GM18868 (cell line): ENCODE results near the gene ADAMTS12.

ENCODE experiments used
- ATAC-seq: cut with Tn5 transposase; IDR thresholded peaks from one replicate; pipeline ENCODE4 v1.9.1; 2021; ENCODE audit warnings: mild to moderate bottlenecking, moderate library complexity; ENCODE audit not compliant: unreplicated experiment

ADAMTS12 gene

GRCh38 chr5:33608344-33609041 lies 283.3 kb downstream of the ADAMTS12 start:
- no peak for ATAC-seq

- ATAC-seq, result no peak
These were observed 287.3 kb downstream of the ADAMTS12 start for GRCh38 chr5:33604503-33604902.

DNA sequence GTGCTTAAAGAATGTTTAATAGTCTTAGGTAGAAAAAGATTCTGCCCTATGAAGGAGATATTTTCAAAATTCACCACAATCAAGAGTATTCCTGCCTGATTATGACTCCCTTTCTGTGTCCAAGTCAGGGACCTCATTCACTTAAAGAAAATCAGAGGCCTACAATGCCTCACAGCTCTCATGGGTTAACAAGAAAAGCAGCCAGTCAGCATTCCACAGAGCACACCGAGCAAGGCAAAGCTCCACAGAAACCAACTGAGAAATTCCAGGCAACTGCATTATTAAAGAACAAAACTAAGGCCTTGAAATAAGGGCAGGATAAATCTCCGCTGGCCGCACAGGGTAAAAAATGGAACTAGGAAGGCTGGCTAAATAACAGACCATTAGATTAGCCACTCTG lies 289.9 kb downstream of the ADAMTS12 start:
- no peak for ATAC-seq

- no peak for ATAC-seq
These were observed 296.5 kb downstream of the ADAMTS12 start for GRCh38 chr5:33595303-33595702.

- no peak for ATAC-seq
These were observed 297.8 kb downstream of the ADAMTS12 start for GRCh38 chr5:33594006-33594405.

DNA sequence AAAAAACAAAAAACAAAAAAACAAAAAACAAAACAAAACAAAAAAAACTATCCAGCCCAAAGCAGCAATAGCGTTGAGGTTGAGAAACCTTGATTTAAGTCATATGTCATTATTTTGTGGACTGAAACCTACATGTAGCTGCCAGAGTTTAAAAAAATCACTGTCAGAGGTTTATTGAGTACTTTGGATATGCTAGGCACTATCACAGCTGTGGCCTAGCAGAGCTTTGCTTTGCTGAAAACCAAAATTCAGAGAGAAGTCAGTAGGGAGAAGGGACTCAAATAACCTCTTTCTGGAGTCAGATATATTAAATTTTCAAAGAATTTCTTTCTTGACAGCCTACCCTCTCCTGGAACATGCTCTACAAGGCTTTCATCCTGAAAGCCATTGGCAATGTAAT lies 299.5 kb downstream of the ADAMTS12 start:
- ATAC-seq, result no peak

DNA sequence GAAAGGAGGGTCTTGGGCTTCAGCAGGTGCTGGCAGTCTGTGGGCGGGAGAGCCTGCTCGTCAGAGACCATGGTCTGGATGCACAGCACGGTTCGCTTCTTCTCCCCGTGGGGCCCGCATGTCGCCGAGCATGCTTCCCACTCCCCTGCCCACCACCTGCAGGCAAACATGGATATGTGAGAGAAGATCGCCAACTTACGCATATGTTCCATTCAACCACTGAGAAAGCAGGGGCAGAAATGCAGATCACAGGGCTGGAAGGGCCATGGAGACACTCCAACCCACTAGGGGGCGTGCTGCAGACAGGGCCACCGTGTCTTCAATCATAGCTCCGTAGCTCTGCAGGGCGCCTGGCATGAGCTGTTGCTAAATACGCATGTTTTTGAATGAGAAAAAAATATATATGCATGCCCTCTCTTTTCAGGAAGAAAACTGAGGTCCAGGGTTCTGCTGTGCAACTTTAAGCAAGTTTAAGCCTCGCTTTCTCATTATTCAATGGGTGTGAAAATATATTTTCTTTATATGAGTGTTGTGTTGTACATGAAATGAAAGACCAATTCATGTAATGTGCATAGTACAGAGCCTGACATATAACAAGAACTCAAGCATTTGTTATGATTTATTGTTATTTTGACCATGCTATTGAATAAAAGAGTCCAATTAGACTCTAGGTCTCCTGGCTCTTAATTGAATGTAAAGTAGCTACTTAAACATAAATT lies 303.0 kb downstream of the ADAMTS12 start:
- peak; percentile 67 for ATAC-seq

DNA sequence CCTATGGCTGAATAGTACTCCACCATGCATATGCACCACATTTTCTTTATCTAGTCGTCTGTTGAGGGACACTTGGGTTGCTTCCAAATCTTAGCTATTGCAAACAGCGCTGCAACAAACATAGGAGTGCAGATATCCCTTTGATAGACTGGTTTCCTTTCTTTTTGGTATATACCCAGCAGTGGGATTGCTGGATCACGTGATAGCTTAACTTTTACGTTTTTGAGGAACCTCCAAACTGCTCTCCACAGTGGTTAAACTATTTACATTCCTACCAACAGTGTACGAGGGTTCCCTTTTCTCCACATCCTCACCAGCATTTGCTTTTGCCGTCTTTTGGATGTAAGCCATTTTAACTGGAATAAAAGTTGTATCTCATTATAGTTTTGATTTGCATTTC lies 308.5 kb downstream of the ADAMTS12 start:
- no peak for ATAC-seq

GRCh38 chr5:33582417-33582816 lies 309.4 kb downstream of the ADAMTS12 start:
- ATAC-seq, result no peak

GRCh38 chr5:33579789-33580188 lies 312.0 kb downstream of the ADAMTS12 start:
- ATAC-seq, result no peak

- ATAC-seq, result no peak
These were observed 312.6 kb downstream of the ADAMTS12 start for GRCh38 chr5:33579152-33579551.

DNA sequence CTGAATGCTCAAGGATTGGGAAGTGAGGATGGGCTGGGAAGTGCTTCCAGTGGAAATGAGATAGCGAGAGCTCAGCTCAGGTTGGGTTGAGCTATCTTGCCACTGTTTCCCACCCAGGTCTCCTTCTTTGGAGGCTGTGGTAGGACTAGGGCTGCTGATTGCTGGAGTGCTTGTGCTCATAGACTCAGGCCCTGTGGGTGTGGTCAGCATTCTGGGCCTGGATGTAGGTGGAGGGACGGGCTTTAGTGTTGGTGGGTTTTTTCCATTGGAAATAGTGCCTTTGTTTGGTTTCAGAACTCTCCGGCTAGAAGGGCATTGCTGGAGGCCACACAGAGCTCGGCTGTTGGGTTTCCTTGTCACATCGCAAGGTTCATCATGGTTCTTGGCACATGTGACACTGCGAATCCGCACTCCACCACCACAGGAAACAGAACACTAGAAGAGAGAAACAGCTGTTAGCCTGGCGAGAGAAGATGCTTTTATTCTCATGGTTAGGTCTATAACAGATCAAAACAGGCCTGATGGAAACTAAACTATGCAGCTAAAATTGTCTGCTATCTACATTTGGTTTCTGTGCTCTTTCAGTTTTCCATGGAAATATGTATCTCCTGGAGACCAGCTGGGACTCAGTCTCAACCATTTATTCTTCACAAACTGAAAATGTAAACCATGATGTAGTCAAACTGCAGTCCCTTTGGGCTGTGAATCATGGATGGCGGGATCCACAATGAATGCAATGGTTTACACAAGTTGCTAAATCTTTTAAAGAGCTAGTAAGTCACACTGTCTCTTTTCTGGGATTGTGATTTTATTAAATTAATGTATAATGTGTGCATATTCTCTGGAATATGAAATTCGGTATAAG lies 314.8 kb downstream of the ADAMTS12 start:
- ATAC-seq, result no peak

DNA sequence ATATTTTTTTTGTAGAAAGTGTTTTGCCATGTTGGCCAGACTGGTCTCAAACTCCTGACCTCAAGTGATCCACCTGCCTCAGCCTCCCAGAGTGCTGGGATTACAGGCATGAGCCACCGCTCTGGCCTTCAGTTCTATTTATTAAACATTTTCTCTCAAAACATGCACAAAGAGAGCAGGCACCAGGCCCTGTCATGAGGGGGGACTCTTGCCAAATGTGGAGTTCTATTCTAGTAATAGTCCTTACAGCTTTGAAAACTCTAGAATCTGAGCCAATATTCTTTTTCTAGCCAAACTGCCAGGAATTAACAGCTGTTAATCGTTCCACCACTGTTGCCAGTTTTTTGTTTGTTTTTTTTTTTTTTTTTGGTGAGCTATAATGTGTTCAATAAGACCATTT lies 326.5 kb downstream of the ADAMTS12 start:
- ATAC-seq, result no peak

- ATAC-seq, result no peak
These were observed 327.5 kb downstream of the ADAMTS12 start for GRCh38 chr5:33563983-33564908.

DNA sequence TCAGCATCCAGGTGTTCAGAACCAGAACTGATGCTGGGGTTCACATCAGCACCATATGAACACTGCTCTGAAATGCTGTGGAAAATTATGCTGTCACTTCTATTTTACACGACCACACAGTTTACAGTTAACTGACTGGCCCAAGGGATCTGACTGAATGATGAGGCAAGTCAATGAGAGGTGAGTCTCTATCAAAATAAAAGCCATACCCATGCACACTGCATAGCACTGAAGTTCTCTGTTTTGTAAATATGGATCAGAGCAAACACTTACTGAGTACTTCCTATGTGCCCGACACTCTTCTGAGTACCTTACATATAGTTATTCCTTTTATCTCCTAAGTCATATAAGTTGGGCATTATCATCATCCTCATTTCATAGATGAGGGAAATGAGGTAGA lies 328.3 kb downstream of the ADAMTS12 start:
- no peak for ATAC-seq

DNA sequence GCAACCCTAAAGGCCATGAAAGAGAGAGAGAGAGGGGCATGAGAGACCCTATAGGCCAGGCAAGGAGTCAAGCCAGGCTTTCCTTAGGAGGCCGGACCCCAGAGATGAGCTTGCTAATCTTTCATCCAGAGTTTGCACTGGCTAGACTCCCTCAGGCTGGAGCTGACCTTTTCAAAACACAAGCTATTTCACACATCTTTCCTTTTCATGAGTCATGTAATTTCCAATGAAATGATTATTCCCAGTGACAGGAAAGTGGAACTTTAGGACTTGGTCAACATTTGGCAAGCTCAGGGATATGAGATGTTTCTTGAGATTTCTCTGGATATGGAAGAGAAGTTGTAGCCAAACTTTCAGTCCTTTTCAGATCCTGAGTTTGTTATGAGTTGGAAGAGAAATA lies 333.3 kb downstream of the ADAMTS12 start:
- no peak for ATAC-seq

DNA sequence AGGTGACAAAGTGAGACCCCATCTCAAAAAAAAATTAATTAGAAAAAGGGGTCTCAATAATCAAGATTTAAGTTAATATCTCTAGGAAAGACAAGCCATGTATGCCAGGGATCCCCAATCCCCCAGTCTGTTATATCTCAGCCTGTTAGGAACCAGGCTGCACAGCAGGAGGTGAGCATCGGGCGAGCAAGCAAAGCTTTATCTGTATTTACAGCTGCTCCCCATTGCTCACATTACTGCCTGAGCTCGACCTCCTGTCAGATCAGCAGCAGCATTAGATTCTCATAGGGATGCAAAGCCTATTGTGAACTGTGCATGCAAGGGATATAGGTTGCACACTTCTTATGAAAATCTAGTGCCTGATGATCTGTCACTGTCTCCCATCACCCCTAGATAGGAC lies 334.2 kb downstream of the ADAMTS12 start:
- ATAC-seq, result no peak

DNA sequence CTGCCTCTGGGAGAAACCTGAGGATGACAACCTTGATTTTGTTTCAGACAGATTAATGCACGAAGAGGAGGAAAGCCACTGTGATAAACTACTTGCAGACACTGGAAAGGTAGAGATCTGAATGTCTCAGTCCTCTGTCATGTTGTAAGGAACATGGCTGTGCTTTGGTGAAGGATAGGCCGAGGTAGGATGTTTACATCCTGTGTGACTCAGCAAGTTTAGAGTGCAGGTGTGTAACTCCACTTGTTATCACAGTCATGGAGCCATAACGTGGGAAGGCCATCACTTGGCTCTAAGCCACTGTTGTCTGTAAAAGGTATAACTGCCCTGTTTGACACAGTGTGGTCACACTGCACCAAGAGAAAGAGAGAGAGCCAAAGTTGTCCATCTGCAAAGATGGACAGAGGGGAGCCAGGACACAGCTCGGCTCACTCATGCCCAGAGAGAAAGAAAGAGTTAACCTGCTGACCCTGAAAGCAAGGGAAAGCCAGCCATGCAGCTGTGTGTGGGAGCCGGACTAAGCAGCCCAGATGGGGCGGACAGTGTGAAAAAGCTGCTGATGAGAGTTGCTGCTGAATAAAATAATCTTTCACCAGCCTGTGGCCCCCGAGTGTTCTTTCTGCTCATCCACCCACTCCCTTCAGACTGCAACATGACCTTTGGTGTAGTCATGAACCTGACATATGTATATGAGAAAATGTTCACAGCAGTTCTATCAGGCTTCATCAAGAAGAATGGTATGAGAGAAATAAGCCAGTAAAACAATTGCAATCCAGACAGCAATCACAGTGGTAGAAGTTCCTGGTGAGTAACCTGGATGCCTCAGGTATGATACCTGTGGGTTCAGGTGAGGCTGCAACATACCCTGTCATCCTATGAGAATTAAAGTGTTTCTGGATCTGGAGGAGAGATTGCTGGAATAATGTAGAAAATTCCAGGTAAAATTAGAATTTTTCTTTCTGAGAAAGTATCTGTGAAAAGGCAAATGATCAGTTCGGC lies 335.2 kb downstream of the ADAMTS12 start:
- ATAC-seq, result no peak

DNA sequence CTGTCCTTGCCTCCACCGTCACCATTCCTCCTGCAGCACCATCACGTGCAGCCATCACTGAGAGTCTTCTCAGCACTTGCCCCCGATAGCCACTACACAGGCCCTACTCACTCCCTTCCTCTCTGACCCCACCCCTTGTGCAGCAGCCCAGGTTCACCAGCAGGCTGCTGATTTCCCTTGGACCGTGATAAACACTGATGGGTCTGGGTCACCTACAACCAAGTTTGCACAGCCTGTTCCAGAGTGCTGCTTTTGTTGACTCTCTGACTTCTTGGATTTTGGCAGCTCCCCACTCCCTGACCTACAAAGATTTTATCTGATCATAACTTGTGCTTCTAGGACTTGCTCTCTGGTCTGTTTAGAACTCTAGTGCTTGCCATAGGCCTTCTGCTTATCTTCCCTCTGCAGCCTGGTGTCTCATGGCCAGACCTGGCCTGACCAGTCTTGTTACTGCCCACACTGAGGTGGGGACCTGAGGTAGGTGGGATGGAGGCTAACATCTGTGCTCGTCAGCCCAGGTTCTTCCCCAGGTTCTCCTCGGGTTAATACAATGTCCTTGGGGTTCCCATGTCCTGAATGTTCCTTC lies 341.7 kb downstream of the ADAMTS12 start:
- no peak for ATAC-seq
